Measurements from ENCODE around the gene TTBK2. TPM values are rescaled to one million over a fixed set of nuclear protein-coding genes. Genes with fewer than 3 reads are reported as not detected.

Gene TTBK2
- total and polyA plus RNA-seq, 2 donors (not counting 3 experiments of a cell fraction or from before 2014, with no cell fraction given), result 4.4 to 17.1 TPM

DNA sequence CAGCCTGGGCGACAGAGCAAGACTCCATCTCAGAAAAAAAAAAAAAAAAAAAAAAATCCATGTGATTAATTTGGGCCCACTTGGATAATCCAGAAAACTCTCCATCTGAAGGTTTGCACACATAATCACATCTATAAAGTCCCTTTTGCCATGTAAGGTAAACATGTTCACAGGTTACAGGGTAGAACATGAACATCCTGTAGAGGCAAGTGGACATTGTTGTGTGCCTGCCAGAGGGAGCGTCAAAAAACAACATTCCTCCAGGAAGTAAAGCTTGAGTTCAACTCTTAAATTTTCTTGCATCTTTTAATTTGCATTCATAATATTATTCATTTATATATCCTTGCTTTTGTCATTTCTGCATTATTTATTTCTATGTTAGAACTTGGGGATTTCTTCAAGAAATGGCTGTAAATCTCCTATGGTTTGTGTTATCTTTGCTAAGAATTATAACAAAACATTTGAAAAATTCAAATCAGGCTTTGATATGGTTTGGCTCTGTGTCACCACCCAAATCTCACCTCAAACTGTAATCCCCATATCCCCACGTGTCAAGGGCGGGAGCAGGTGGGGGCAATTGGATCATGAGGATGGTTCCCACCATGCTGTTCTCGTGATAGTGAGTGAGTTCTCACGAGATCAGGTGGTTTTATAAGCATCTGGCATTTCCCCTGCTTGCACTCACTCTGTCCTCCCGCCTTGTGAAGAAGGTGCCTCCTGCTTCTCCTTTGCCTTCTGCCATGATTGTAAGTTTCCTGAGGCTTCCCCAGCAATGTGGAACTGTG is 11.3 kb upstream of the TTBK2 start:
- Histone ChIP-seq H3K36me3 (ENCODE audit: control insufficient read depth in 2 of 2, extremely low read depth in 1 of 2, insufficient read depth in 2 of 2, low read length in 2 of 2) (no peaks in the 10 kb centered on the region), H3K4me2 (ENCODE audit: insufficient read depth, low read length) (no peak overlapping the region), H3K9me3 (replicated peaks; ENCODE audit: control insufficient read depth, insufficient read depth, low read length) (no peaks in the 10 kb centered on the region), H3K9ac (replicated peaks; ENCODE audit: extremely low read depth, insufficient read depth, low read length) (no peak overlapping the region), H3K79me2 (ENCODE audit: control insufficient read depth, insufficient read depth, low read length) (no peaks in the 10 kb centered on the region), H3K9me1 (replicated peaks; ENCODE audit: control insufficient read depth, extremely low read depth, insufficient read depth, low read length) (no peaks in the 10 kb centered on the region), H4K20me1 (replicated peaks; ENCODE audit: control insufficient read depth, extremely low read depth, insufficient read depth, low read length) (no peaks in the 10 kb centered on the region), H2AFZ (ENCODE audit: low read depth, low read length) (no peak overlapping the region), H3K4me3 (replicated peaks in 1 of 3; ENCODE audit: insufficient read depth in 1 of 3, low read depth in 1 of 3, low read length in 3 of 3) (no peak overlapping the region), H3K27ac (ENCODE audit: insufficient read depth, low read depth, low read length) (no peak overlapping the region), H3K27me3 (ENCODE audit: control insufficient read depth in 2 of 2, insufficient read depth in 2 of 2, low read length in 2 of 2) (no peaks in the 10 kb centered on the region), H3K4me1 (ENCODE audit: control insufficient read depth, extremely low read depth, insufficient read depth, low read length) (peaks cover 2% of the 10 kb centered on the region)
- no peak for FAIRE-seq
- TF ChIP-seq MYC (IDR thresholded peaks at IDR 0.05; ENCODE audit: low read depth, low read length) (no peak), POLR2AphosphoS5 (IDR thresholded peaks at IDR 0.05; ENCODE audit: insufficient read depth, low read depth, low read length) (no peak), FOS (IDR thresholded peaks at IDR 0.05; ENCODE audit: borderline replicate concordance, insufficient read depth, low read length) (no peak), POLR2A (IDR thresholded peaks at IDR 0.05; ENCODE audit: low read depth, low read length) (no peak), EZH2 (IDR thresholded peaks at IDR 0.05; ENCODE audit: borderline replicate concordance, low read depth, low read length, severe bottlenecking) (no peak)
- ChIA-PET POLR2A (no interaction called here), CTCF (interaction anchor here (1.6 kb wide), 1 partner anchor 272 kb away, joined by 3 read pairs; no protein-coding TSS in a partner anchor)
- dilution Hi-C loops (cut with MboI; ENCODE audit: extremely low pct_ligation_motif_present, low sequenced_read_pairs) (no loop called here), intact Hi-C loops (cut with micrococcal nuclease) (no loop called here)
- no peak for DNase-seq (ENCODE audit: low read depth, low spot score)
- no TSS peak for BruUV-seq (replicated peaks)

DNA sequence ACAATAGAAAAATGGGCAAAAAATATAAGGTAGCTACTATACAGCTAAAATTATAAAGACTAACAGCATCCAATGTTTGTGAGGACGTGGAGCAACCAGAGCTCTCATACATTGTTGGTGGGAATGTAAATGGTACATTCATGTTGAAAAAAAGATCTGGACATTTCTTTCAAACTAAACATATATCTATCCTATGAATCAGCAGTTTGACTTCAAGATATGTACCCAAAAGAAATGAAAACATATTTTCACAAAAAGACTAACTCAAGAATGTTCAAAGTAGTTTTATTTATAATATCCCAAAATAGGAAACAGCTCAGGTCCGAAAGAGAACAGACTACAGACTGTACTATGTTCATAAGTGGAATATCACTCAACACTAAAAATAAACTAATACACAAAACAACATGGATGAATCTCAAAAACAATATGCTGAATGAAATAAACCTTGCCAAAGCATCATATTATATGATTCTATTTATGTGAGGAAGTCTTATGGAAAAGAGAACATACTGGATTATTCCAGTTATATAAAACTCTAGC is 8.8 kb upstream of the TTBK2 start:
- TF ChIP-seq GATA2 (IDR thresholded peaks at IDR 0.05; ENCODE audit: insufficient read depth, insufficient read length, low read depth, low read length) (no peak), EZH2 (IDR thresholded peaks at IDR 0.05; ENCODE audit: borderline replicate concordance, low read depth, low read length, severe bottlenecking) (no peak), JUN (IDR thresholded peaks at IDR 0.05; ENCODE audit: borderline replicate concordance, insufficient read depth, insufficient read length, low read depth) (no peak), FOS (IDR thresholded peaks at IDR 0.05; ENCODE audit: borderline replicate concordance, insufficient read depth, low read length) (no peak), POLR2A (IDR thresholded peaks at IDR 0.05; ENCODE audit: low read depth, low read length) (no peak)
- TF ChIP-seq, protein P1, sequence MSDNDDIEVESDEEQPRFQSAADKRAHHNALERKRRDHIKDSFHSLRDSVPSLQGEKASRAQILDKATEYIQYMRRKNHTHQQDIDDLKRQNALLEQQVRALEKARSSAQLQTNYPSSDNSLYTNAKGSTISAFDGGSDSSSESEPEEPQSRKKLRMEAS (IDR thresholded peaks at IDR 0.05; ENCODE audit: insufficient read depth, insufficient read length), result no peak
- no peaks in the 10 kb centered on the region for H3K79me2 ChIP-seq (ENCODE audit: control insufficient read depth, insufficient read depth, low read length)
- no peaks in the 10 kb centered on the region for H3K27me3 ChIP-seq (ENCODE audit: control insufficient read depth in 2 of 2, insufficient read depth in 2 of 2, low read length in 2 of 2)
- no peaks in the 10 kb centered on the region for H3K9me1 ChIP-seq (replicated peaks; ENCODE audit: control insufficient read depth, extremely low read depth, insufficient read depth, low read length)
- no peak overlapping the region for H2AFZ ChIP-seq (ENCODE audit: low read depth, low read length)
- no peaks in the 10 kb centered on the region for H3K36me3 ChIP-seq (ENCODE audit: control insufficient read depth in 2 of 2, extremely low read depth in 1 of 2, insufficient read depth in 2 of 2, low read length in 2 of 2)
- intact Hi-C loops (cut with micrococcal nuclease), result no loop called here
- H3K9me3 ChIP-seq (replicated peaks; ENCODE audit: control insufficient read depth, insufficient read depth, low read length), result no peaks in the 10 kb centered on the region
- CTCF ChIA-PET, result interaction anchor here (0.8 to 1.7 kb wide), 6 partner anchors 10 to 225 kb away, joined by 3 to 6 read pairs (median 3); no protein-coding TSS in a partner anchor
- H3K4me1 ChIP-seq (ENCODE audit: control insufficient read depth, extremely low read depth, insufficient read depth, low read length), result peaks cover 2% of the 10 kb centered on the region
- H3K4me2 ChIP-seq (ENCODE audit: insufficient read depth, low read length), result no peak overlapping the region
- no peak overlapping the region for H3K27ac ChIP-seq (ENCODE audit: insufficient read depth, low read depth, low read length)
- DNase-seq (ENCODE audit: low read depth, low spot score) (no peak), FAIRE-seq (no peak)
- H4K20me1 ChIP-seq (replicated peaks; ENCODE audit: control insufficient read depth, extremely low read depth, insufficient read depth, low read length), result no peaks in the 10 kb centered on the region
- BruUV-seq (replicated peaks), result no TSS peak
- no peak overlapping the region for H3K9ac ChIP-seq (replicated peaks; ENCODE audit: extremely low read depth, insufficient read depth, low read length)
- dilution Hi-C loops (cut with MboI; ENCODE audit: extremely low pct_ligation_motif_present, low sequenced_read_pairs), result no loop called here
- H3K4me3 ChIP-seq (replicated peaks in 1 of 3; ENCODE audit: insufficient read depth in 1 of 3, low read depth in 1 of 3, low read length in 3 of 3), result no peak overlapping the region
- POLR2A ChIA-PET, result no interaction called here
